K562 (cell line): ENCODE measurements around the gene PYGO2. TPM values are rescaled to one million over a fixed set of nuclear protein-coding genes. Genes with fewer than 3 reads are reported as not detected.

ENCODE experiments used
- ARID3A ChIP-seq: IDR thresholded peaks from 2 replicates; pipeline ENCODE4 v1.6.1; 2012; ENCODE audit warnings: low read depth, low read length, improper control_type of control experiment, borderline replicate concordance
- C11orf30 ChIP-seq: fragments of 450-650 bp; IDR thresholded peaks from 2 replicates; pipeline ENCODE4 v1.6.1; 2016; ENCODE audit warnings: low read depth, mild to moderate bottlenecking
- KHSRP ChIP-seq: fragments of 450-650 bp; IDR thresholded peaks from 2 replicates; pipeline ENCODE4 v1.6.1; 2017
- MGA ChIP-seq: fragments of 450-650 bp; IDR thresholded peaks from 2 replicates; pipeline ENCODE4 v1.6.1; 2016; ENCODE audit warnings: mild to moderate bottlenecking, moderate library complexity
- SAP30 ChIP-seq: fragments of 200-600 bp; sonication (generic); IDR thresholded peaks from 2 replicates; pipeline ENCODE4 v1.6.1; 2012; ENCODE audit warnings: borderline replicate concordance, low read depth, mild to moderate bottlenecking, moderate library complexity, low read length, control low read depth, inconsistent platforms; ENCODE audit not compliant: insufficient read depth, poor library complexity, severe bottlenecking
- TAF9B ChIP-seq: fragments of 450-650 bp; IDR thresholded peaks from 2 replicates; pipeline ENCODE4 v1.6.1; 2018; ENCODE audit warnings: mild to moderate bottlenecking; ENCODE audit not compliant: partially characterized antibody
- THAP12 ChIP-seq: fragments of 250-450 bp; sonication (Bioruptor Pico); IDR thresholded peaks from 2 replicates; pipeline ENCODE4 v1.9.0; 2021; ENCODE audit warnings: mild to moderate bottlenecking, inconsistent platforms
- ZC3H8 ChIP-seq: fragments of 450-650 bp; IDR thresholded peaks from 2 replicates; pipeline ENCODE4 v1.6.1; 2017
- polyA plus RNA-seq, 8 experiments: library from polyadenylated mRNA; depleted of rRNA in 4 of 8; stranded (reverse) in 5 of 8; unstranded in 3 of 8; fragments of >200 nt; fragmentation: Nextera tagmentation in 2 of 8; fragmentation: Illumina TruSeq in 1 of 8; extraction: Ambion mirVana in 2 of 8; extraction: Trizol in 1 of 8; gene quantifications; 2 replicates each; pipeline versions ENCODE4 v1.2.1 to v1.2.3, GENCODE V29; 2011 to 2014; ENCODE audit warnings: inconsistent platforms in 1 of 8, missing spikeins in 1 of 8
- total RNA-seq, 7 experiments: library from RNA; depleted of rRNA in 6 of 7; stranded (reverse); fragments of >200 nt in 6 of 7; fragmentation: Illumina TruSeq in 2 of 7; extraction: Trizol in 2 of 7; gene quantifications; 2 replicates each; pipeline versions ENCODE4 v1.2.1 to v1.2.3, GENCODE V29; 2011 to 2021; ENCODE audit warnings: low replicate concordance in 1 of 7
- TF ChIP-seq, protein P1 (sequence below): fragments of 450-650 bp; formaldehyde crosslinking; conservative IDR thresholded peaks from 2 replicates; pipeline ENCODE4 v1.4.0; 2022; ENCODE audit warnings: mild to moderate bottlenecking, missing genetic modification characterization

Gene PYGO2
- total and polyA plus RNA-seq, 9 of the 15 experiments (the other 6 are each of a cell fraction or from before 2014, with no cell fraction given) = 8.3 to 36.2 (median 18.2) TPM

GRCh38 chr1:154972517-154973343 is 11.1 kb upstream of the PYGO2 start (continued):
- no peak for TF ChIP-seq C11orf30
- TF ChIP-seq ZC3H8 = no peak
- no peak for TF ChIP-seq KHSRP
- no peak for TF ChIP-seq SAP30
- TF ChIP-seq, protein P1, sequence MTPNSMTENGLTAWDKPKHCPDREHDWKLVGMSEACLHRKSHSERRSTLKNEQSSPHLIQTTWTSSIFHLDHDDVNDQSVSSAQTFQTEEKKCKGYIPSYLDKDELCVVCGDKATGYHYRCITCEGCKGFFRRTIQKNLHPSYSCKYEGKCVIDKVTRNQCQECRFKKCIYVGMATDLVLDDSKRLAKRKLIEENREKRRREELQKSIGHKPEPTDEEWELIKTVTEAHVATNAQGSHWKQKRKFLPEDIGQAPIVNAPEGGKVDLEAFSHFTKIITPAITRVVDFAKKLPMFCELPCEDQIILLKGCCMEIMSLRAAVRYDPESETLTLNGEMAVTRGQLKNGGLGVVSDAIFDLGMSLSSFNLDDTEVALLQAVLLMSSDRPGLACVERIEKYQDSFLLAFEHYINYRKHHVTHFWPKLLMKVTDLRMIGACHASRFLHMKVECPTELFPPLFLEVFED (CRISPR knock-in tag) = no peak
- TF ChIP-seq THAP12 (CRISPR knock-in tag) = no peak
- TF ChIP-seq ARID3A = no peak
- no peak for TF ChIP-seq TAF9B
- no peak for TF ChIP-seq MGA
